LNCAP (cell line): ENCODE measurements around the gene CNTNAP2.

Experiments
- CTCF ChIP-seq: fragments of 450-650 bp; IDR thresholded peaks from 2 replicates; pipeline ENCODE4 v1.5.1; 2017; ENCODE audit warnings: mild to moderate bottlenecking

Gene CNTNAP2

GRCh38 chr7:147406521-147407135 is 1290.0 kb downstream of the CNTNAP2 start:
- no peak for TF ChIP-seq CTCF

GRCh38 chr7:147411096-147411495 is 1294.5 kb downstream of the CNTNAP2 start:
- TF ChIP-seq CTCF = no peak

- TF ChIP-seq CTCF = no peak
Observed at GRCh38 chr7:147412109-147412508, 1295.5 kb downstream of the CNTNAP2 start.

DNA sequence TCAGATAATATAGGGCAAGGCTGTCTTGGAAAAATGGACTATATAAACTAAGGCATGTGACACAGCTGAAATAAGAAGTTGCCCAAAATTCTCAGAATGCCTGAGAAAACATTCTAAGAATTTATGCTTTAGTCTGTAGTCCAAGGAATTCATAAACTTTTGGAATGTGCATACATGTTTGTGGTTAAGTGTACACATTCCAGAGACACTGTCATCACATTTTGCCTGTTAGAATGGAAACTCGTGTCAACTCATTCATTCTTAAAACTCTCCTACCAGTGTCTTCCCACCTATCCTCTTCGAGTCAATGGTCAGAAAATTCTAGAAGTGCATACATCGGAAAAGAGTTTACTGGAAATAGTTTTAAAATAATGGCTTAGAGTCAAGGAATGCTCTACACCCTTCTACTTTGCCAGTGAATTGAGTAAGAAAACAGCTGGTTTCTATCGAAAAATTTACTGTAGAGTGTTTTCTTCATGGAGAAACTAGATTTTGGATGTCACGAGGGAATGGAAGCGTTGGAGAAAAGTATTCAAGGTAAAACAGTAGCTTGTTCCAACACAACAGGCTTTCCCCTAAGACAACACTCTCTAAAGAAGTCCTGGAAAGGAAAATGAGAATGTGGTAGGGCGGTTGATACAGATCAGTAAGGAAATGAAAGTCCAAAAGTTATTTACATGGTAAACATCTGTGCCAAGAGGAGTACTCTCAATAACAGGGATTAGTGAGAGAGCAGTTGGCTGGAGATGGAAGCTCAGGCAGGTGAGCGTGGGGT is 1296.4 kb downstream of the CNTNAP2 start:
- no peak for TF ChIP-seq CTCF

DNA sequence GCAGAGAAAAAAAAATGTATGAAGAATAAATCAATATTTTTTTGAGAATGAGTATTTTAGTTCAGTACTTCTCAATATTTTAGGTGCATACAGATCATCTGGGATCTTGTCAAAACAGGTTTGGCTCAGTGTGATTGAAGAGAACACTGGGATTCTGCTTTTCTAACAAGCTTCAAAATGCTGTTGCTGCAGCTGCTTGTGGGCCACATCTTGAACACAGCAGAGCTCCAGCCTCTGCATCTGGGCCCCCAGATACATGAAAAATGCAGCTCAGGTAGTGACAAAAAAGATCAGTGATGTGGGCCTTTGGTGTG is 1296.9 kb downstream of the CNTNAP2 start:
- no peak for TF ChIP-seq CTCF

DNA sequence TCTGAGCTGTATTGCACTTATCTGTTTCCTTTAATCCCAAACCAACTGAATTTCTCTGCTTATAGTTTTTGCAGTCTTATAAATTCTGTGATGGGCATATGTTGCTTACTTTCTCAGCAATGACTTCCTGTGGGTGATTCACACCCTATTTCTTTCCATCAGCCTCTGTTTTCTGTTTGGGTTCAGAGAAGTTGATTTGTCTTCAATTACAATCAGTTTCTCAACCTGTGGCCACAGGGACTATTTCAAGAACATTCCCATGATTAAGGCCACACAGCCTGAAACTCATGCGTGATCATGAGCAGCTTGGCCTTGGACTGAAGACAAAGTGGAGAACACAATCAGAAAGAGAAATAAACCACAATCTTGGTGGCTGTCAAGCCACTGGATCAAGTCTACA is 1299.4 kb downstream of the CNTNAP2 start:
- TF ChIP-seq CTCF = no peak

DNA sequence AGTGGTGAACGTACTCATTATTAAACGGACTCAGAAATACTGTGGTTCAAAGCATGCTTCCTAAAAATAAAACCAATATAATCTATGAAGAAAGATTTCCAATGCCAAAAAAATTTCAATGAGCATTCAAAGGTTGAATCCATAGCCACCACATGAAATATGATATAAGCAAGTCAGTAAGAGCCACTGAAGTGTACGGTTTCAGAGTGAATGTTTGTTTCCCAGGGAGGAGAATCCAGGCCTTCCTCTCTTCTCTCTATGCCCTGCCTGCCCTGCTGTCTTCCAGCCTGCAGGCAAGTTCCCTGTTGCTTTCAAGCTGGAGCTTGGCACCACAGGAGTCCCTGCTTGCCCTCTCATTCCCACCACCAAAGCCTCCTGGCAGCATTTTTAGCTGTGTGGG is 1302.4 kb downstream of the CNTNAP2 start:
- TF ChIP-seq CTCF = no peak
